ACHN (cell line): Measurements from ENCODE around the gene ARHGEF33.

Experiments
- DNase-seq: peaks from one replicate; pipeline ENCODE4 v3.0.0-alpha.2; 2015
- in situ Hi-C: cut with HindIII; loops from 2 replicates; pipeline ENCODE4 v1.10.0; 2017; ENCODE audit warnings: low sequenced_read_pairs, low pct_ligation_motif_present, low pct_unique_long_range_greater_than_20kb

ARHGEF33 gene

DNA sequence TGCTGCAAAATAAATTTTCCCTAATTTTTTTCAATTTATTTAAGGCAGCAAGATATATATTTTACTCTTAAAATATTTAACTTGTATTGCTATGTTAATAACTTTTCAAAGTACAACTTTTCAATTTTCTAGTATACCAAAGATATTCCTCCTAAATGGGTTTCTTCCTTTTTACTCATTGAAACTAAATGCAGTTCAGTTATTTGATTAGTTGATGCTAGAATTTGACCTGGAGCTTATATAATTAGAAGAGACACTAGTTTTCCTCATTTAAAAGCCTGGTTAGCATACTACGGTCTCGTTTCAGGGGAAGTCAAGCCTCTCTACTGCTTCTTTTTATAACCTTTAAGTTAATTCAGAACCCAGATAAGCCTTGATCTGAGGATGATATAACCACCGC, at the start of gene ARHGEF33:
TSS of gene ARHGEF33 (plus strand) at position 301 of the 400 bp plus-strand sequence. CDS start 29,573 bp downstream, outside the sequence.
- DNase-seq, result no peak
- in situ Hi-C loops, result no loop called here

DNA sequence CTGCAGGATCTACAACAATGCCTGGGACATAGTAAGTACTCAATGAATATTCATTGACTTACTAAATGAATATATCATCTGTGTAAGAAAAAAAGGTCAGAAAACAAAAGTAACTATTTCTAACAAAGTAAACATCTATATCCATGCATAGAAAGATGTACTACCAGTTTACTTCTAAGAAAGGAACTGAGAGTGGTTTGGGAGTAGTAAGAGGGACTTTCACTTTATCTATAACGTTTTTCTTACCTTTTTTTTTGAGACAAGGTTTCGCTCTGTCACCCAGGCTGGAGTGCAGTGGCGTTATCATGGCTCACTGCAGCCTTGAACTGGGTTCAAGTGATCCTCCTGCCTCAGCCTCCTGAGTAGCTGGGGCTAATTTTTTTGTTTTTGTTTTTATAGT, 39.6 kb upstream of the ARHGEF33 start:
- in situ Hi-C loops, result no loop called here

DNA sequence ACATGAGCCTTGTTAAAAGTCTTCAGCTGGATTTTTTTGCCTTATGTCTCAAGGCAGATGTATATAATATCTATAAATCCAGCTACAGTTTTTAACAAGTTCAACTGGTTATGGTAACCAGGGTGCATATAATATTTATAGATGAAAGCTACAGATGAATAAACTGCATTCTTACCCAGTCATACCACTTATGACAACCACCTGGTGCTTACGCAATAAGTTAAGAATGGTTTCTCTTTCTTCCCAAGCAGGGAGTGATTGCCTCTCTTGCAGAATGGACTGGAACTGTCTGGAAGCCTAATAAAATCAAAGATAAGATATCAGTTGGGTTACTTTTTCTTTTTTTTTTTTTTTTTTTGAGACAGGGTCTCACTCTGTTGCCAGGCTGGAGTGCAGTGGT, 33.5 kb upstream of the ARHGEF33 start:
- DNase-seq, result no peak
- in situ Hi-C loops, result no loop called here

More for the DNA sequence above, 39.6 kb upstream of the ARHGEF33 start:
- DNase-seq, result no peak

DNA sequence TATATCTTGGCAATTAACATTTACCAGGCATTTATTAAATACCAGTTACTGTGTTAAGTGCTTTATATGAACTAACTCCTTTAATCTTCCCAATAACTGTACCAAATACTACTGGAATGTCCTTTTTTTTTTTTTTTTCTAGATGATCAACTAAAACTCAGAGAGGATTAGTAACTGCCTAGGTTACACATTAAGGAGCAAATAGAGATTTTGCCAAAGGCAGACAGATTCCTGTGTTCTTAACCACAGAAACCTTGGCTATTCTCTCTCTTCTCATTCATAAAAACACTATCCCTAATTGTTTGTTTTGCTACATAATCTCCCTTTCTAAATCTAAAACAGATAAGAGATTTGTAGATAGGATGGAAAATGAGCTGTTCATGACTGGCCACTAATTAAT, 27.2 kb upstream of the ARHGEF33 start:
- peak; percentile 66 for DNase-seq
- in situ Hi-C loops, result no loop called here

DNA sequence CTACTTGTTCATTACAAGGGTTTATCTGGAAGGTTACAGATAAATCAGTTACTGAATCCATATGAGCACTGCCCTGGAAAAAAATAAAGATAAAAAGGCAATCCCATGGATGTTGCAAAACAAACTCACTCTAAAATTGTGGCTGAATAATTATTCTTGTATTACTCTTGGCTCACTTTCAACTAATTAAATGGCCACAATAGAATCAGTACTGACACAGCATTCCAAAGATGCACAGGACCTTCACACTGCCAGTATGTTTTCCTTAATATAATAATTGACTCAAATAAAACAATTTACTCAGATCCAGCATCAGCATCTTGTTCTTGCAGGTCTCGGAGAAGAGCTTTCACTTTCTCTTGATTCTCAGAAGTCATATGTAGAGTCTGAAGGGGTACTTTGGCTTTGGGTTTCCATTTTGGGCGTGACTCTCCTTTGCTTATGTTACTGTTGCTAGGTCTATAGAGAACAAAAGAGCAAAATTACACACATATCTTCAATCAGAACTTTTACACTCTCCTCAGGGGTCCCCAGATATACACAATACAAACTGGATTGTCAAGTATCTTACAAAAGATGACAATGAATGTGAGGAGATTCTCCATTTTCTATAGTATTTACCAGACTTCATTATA, 26.5 kb upstream of the ARHGEF33 start:
- in situ Hi-C loops, result no loop called here
- DNase-seq, result peak; percentile 55

DNA sequence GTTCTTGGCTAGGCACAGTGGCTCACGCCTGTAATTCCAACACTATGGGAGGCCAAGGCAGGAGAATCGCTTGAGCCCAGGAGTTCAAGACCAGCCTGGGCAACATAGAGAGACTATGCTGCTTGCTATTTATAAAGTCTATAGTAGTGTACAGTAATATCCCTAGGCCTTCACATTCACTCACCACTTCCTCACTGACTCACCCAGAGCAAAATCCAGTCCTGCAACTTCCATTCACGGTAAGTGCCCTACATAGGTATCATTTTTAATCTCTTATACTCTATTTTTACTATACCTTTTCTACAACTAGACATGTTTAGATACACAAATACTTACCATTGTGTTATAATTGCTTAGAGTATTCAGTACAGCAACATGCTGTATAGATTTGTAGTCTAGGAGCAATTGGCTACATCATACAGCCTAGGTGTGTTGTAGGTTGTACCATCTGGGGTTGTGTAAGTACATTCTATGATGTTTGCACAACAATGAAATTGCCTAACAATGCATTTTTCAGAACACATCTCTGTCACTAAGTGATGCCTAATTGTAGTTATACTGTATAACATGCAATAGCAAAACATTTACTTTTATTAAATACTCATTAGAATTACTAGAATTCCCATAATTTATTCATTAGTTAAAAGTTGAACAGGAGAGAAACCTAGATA, 22.8 kb upstream of the ARHGEF33 start:
- in situ Hi-C loops, result no loop called here
- no peak for DNase-seq

DNA sequence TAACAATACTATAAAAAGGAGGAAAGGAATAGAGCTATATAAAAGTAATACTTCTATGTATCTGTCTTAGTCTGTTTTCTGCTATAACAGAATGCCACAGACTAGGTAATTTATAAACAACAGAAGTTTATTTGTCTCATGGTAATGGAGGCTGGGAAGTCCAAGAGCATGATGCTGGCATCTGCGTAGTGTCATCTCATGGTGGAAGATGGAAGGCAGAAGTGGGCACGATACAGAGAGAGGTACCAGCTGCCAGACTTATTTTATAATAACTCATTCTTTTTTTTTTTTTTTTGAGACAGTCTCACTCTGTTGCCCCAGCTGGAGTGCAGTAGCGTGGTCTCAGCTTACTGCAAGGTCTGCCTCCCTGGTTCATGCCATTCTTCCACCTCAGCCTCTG, 18.2 kb upstream of the ARHGEF33 start:
- in situ Hi-C loops, result no loop called here

DNA sequence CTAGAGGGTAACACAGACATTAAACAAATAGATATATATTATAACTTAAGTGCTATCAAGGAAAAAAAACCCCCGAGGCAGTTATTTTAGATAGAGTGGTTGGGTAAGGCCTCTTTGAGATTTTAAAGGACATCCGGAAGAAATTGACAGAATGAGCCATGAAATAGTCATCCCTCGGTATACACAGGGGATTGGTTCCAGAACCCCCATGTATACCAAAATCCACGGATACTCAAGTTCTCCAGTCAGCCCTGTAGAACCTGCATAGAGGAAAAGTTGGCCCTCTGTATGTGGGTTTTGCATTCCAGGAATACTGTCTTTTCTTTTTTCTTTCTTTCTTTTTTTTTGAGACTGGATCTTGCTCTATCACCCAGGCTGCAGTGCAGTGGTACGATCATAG, 15.9 kb upstream of the ARHGEF33 start:
- in situ Hi-C loops, result no loop called here

More for the DNA sequence above, 18.2 kb upstream of the ARHGEF33 start:
- no peak for DNase-seq

DNA sequence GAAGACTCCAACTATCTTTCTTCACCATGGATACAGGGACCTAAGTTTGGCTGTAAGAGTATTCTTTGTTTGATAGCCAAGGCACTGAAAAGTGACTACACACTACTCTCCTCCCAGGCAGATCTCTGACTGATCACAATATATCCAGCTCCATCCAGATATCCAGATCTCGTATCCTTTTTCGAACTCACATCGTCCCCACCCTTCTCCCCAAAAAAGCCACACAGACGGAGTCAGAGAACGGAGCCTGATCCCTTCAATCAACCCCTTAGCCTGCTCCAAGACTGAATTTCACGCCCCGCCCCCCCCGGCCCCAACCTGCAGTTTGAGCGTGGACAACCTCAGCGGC, 14.5 kb upstream of the ARHGEF33 start:
- DNase-seq, result peak; percentile 10
- in situ Hi-C loops, result no loop called here

More for the DNA sequence above, 15.9 kb upstream of the ARHGEF33 start:
- no peak for DNase-seq

DNA sequence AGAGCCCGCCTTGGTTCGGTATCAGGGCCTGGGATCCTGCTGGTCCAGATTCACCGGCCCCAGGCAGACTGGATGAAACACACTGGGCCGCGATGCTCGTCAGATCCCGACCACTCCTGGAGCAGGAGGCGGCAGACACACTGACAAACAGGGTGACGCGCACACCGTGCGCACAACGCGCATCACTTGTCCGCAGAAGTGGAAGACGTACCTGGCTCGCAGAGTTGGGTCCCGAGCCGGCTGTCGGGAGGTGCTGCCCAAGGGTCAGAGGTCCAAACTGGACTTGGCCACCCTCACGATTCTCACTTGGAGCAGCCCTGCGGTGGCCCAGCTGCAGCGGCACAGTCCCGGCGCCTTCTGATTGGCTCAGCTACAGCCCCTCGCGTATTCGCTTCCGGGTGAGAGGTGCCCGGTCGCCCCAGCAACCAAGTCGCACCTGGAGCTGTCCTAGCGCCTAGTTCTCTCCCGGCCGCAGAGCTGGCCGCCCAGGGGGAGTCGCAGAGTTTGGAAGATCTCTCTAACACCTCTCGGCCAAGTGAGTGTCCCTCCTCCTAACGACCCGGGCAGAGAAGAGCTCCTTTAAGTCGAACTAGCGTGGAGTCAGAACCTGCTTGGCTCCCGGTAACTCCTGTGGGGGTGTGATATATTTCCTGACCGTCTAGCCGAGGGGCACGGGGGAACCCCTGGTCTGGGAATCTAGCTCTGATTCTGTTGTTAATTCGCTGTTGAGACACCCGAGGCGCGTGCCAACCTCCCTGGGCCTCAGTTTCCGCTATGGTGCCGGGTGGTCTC, 13.9 kb upstream of the ARHGEF33 start, which contains the start of the genes DHX57 and MORN2:
TSS of gene DHX57 (minus strand) at position 359 of the 792 bp plus-strand sequence. CDS start 7,529 bp downstream, outside the sequence.
TSS of gene MORN2 (plus strand) at position 401 of the 792 bp plus-strand sequence.
- peak; percentile 85 for DNase-seq
- in situ Hi-C loops, result no loop called here

DNA sequence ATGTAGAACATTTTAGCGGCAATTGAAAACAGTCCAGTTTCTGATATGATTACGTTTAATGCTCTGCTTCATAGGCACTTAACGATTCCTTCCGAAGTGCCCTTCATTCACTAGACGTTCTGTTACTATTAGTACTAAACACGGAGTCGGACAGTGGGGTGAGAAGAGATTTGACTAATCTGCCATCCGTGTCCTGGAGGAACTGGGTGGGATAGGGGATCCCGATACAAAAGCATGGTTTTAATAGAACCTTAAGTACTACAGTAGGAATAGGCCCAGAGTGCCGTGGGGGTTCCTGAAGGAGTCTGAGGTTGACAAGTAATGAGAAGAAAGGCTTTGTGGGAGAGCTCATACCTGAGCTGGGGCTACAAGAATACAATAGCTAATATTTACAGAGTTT, 13.3 kb upstream of the ARHGEF33 start:
- peak; percentile 11 for DNase-seq
- in situ Hi-C loops, result no loop called here

DNA sequence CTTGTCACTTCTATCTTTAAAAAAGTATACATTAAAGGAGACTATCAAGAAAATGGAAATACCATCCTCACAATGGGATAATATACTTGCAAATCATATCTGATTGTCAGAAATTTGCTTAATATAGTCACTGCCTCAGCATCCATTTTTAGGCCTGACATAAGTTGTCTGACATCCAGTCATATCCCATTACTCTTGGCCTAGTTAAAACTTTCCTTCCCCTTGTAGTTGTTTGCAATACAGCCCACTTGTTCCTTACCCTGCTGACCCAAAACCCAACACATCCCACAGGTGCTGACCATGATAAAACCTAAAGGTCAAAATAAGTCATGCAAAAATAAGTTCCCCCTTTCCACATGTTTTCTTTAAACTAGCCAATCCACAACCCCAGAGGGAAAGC, 3.6 kb upstream of the ARHGEF33 start:
- in situ Hi-C loops, result no loop called here
- DNase-seq, result no peak

DNA sequence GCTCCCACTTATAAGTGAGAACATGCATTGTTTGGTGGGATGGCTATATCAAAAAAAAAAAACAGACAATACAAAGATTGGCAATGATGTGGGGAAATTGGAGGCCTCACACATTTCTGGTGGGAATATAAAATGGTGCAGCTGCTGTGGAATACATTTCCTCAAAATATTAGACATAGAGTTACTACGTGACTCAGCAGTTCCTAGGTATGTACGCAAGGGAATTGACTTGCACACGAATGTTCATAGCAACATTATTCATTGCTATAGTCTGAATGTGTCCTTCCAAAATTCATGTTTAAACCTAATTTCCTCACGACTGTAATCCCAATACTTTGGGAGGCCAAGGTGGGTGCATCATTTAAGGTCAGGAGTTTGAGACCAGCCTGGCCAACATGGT, 2.3 kb upstream of the ARHGEF33 start:
- DNase-seq, result no peak
- in situ Hi-C loops, result no loop called here

DNA sequence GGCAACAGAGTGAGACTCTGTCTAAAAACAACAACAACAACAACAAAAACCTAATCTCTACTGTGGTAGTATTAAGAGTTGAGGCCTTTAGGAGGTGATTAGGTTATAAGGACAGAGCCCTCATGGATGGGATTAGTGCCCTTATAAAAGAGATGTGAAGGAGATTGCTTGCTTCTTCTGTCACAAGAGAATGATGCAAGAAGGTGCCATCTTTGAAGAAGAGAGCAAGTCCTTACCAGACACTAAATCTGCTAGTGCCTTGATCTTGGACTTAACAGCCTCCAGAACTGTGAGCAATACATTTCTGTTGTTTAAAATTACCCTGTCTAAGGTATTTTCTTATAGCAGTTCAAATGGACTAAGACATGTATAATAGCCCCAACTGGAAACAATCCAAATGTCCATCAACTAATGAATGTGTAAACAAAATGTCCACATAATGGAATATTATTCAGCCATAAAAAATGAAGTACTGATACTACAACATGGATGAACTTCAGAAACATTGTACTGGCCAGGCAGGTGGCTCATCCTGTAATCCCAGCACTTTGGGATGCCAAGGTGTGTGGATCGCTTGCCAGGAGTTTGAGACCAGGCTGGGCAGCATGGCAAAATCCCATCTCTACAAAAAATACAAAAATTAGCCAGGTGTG, 1.6 kb upstream of the ARHGEF33 start:
- no peak for DNase-seq
- in situ Hi-C loops, result no loop called here

DNA sequence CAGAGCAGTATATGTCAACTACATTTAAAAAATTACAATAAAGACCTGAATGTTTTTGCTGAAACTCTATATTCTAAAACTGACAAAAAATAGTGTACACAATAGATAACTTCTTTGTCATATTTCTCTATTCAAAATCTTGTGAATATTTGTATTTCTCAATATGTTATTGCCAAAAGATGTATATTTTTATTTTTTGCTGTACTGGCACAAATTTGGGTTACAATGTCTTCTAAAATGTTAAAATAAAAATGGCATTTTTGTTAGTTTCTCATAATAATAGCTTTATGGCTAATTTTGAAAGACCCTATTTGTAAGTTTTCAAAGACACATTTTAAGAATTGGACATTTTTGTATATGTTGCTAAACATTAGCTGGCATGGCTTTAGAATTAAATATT, 630 bp upstream of the ARHGEF33 start:
- in situ Hi-C loops, result no loop called here
- DNase-seq, result no peak

DNA sequence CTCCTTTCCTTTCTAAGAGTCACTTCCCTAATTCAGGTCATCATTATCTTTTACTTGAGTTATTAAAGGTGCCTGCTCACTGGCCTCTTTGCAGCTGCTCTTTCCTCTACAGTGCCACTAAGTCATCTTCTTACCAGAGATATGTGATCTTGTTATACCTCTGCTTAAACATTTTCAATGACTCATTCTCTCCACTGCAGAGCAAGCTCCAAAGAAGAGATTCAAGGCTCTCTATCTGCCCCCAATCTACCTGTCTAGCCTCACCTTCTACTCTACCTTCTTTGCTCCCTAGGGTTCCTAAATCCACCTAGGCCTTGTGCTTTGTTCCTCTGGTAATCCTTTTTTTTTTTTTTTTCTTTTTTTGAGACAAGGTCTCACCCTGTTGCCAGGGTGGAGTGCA, 3.1 kb downstream of the ARHGEF33 start:
- DNase-seq, result no peak
- in situ Hi-C loops, result no loop called here

DNA sequence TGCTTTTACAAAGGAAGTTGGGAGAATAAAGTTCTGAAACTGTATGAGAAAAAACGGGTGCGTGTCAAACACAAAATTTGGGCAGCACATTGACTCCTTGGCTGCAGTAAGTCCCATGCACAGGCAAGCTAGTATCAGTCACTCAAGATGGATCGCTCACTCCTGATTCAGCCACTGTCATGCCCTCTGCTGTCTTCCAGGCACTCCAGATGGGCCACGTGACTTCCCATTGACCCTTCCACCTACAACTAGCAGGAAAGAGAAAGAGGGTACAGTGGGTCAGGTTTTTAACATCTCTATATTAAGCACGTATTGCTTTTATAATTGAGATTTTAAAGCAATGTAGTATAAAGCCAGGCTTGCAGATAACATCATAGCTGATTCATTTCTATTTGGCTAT, 8.6 kb downstream of the ARHGEF33 start:
- in situ Hi-C loops, result no loop called here
- no peak for DNase-seq

DNA sequence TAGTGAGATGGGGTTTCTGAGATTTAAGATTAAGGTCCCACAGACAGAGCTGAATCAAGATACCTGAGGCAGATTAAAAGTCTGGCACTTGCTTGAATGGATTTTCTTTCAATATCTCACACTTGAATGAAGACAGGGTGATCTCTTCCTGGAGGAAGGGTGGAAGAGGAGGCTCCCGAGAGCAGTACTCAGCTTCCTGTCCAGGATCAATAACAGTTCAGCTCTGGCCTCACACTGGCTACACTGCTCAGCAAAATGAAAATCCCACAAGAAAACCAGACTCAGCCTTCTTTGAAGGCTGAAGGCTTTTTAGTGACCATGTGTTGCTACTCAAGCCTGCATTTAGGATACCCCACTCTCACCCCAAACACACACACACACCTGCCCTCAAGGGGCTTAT, 11.1 kb downstream of the ARHGEF33 start:
- no peak for DNase-seq
- in situ Hi-C loops, result no loop called here

DNA sequence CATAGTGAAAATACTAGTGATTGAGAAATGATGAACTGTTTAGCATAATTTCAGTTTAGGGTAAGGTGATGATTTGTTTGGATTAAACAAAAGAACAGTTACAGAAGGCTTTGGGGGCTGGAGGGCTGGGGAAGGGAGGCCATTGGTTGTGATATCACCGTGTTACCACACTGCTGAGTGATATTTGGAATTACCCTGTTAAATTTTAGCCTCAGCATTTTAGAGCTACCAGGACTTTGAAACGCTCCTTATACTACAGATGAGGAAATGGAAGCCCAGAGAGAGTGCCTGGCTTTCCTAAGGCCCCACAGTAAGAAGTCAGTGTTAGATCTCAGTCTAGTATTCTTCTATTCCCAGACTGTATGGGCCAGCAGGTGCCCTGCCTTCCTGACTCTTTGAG, 15.6 kb downstream of the ARHGEF33 start:
- no peak for DNase-seq
- in situ Hi-C loops, result no loop called here
